Femur (tissue), 1 donor: ENCODE data around the gene GPHN.
"Not testable (repeated sequence)": the region's sequence is repeated elsewhere in the genome, so short reads cannot be mapped to it uniquely, and the experiment has no call there.

Source experiments
- DNase-seq: peaks from one replicate; pipeline ENCODE4 v3.0.0-alpha.2; 2017

GPHN gene

DNA sequence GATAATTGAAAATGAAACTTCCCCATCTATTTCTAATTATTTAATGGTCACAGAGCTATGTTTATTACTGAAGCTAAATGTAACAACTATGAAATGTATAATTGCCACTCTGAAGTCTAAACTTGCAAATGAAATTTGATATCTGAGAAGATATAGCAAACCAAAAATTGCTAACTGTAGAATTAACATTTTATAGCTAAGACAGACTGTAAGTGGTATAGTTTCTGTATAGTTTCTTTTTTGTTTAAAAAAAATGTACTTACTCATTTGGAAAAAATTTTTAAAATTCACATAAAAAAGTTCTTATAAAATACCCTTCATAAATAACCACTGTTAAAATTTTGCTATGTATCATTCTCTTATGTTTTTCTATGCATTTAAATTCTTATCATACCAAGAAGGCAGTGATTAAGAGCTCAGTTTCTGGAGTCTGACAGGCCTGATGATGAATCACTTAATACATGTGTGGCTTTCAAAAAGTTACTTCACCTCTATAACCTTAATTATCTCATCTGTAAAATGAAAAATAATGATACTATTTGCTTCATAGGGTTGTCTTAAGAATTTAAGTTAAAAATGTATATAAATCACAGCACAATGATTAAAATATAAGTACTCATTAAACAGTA lies 466.6 kb downstream of the GPHN start:
- DNase-seq = no peak

DNA sequence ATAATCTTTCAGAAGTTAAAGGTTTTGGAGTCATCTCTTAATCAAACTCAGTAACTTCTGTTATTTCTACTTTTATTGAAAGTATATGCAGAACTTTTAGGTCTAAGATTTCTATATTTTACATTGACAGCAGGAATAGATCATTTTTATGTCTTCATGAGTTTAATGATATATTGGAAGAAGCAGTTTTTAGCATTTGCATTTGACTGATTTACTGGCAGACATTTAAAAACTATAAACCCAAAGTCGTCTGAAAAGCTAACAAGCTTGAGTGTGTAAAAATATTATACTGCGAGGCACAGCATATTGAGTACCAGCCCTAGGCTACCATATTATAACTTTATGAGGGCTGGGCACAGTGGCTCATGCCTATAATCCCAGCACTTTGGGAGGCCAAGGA lies 467.3 kb downstream of the GPHN start:
- DNase-seq = no peak

DNA sequence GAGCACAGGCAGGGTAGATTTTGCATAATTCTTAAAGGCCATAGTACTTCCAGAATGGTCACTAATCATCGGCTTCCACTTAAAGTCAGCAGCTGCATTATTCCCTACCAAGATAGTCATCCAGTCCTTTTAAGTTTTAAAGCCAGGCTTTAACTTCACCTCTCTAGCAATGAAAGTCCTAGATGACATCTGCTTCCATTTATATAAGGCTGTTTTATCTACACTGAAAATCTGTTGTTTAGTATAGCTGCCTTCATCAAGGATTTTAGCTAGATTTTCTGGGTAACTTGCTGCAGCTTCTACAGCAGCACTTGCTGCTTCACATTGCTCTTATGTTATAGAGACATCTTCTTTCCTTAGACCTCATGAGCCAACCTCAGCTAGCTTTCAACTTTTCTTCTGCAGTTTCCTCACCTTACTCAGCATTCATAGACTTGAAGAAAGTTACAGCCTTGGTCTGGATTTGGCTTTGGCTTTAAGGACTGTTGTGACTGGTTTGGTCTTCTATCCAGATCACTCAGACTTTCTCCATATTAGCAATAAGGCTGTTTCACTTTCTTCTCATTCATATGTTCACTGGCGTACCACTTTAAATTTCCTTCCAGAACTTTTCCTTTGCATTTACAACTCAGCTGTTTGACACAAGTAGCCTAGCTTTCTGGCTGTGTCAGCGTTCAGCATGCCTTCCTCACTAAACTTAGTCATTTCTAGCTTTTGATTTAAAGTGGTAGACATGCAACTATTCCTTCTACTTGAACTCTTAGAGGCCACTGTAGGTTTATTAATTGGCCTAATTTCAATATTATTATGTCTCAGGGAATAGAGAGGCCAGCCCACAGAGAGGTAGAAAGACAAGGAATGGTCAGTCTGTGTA lies 471.4 kb downstream of the GPHN start:
- no peak for DNase-seq

DNA sequence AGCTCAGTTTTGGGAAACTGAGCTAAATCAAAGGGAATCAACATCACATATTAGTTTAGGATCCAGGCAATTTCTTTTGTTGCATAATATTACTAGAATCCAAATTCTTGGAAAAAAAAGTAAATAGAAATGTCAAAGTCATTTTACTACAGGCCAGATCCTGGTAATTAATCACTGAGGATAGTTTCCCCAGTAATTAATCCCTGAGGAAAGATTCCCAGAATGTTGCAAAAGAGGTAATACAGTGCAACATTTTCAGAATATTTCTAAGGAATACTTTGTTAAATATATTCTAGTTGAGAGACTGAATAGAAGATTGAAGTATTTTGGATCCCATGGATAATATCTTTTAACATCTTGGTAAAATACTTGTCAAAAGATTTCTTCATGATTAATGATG lies 474.3 kb downstream of the GPHN start:
- DNase-seq = no peak

DNA sequence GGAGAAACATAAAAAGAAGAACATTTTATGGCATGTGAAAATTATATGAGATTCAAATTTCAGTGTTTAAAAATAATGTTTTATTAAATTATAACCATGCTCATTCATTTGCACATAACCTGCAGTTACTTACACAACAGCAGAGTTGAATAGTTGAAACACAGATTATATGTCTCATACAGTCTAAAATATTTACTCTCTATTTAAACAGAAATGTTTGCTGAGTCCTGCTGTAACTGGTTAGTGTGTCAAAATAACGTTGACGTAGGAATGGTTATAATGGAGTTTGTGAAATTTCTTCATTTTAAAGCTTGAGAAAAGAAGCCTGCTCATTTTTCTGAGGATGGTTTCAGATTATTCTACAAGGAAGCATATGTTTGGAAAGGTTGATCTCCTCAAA lies 484.8 kb downstream of the GPHN start:
- no peak for DNase-seq

DNA sequence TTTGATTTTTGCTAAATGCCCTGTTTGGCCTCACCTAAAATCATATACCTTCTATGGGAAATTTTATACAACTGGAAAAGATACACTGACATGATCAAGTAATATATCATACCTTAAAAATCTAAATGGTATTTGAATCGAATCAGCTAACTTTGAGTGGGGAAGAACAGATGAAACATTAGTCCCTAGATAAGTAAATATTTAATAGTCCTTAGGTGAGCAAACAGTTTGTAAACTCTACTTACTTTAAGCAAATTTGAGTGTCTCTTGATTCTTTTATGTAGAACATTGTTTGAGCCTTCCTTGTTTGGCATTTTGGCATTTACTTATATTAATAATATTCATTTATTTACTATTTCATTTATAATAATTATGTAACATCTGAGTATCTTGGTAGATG lies 485.6 kb downstream of the GPHN start:
- DNase-seq = no peak

DNA sequence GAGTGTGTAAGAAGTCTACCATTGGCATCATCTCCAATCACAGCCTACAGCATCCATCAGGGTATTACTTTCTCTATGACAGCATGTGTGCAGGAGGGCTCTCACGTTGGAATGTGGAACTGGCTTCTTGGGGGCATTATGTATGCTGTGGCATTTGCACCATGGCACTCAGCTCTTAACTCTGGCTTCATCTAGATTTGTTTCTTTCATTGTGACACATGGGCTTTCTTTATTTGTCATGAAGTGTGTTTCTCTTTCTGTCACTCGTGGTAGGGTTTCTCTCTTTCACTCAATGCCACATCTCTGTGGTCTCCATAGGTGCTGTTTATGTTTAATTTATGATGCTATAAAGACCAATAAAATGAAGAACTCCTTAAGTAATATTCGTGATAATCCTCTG lies 490.1 kb downstream of the GPHN start:
- no peak for DNase-seq

DNA sequence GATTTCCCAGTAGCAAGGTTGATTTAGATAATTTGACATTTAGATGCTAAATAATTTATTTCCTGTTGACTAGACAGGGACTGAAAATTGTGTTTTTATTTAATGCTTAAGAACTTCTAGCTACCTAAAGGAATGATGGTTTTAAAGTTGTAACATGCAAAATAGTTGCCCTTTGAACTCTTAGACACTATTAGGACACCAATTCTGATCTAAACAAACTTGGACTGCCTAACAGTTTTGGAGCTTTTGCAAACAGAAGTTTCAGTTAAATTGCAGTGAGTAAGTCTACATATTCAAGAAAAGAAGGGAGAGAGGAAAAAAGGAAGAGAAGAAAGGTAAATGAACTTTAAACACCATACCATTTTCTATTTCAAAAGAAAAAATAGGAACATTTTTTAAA lies 492.0 kb downstream of the GPHN start:
- DNase-seq = no peak

DNA sequence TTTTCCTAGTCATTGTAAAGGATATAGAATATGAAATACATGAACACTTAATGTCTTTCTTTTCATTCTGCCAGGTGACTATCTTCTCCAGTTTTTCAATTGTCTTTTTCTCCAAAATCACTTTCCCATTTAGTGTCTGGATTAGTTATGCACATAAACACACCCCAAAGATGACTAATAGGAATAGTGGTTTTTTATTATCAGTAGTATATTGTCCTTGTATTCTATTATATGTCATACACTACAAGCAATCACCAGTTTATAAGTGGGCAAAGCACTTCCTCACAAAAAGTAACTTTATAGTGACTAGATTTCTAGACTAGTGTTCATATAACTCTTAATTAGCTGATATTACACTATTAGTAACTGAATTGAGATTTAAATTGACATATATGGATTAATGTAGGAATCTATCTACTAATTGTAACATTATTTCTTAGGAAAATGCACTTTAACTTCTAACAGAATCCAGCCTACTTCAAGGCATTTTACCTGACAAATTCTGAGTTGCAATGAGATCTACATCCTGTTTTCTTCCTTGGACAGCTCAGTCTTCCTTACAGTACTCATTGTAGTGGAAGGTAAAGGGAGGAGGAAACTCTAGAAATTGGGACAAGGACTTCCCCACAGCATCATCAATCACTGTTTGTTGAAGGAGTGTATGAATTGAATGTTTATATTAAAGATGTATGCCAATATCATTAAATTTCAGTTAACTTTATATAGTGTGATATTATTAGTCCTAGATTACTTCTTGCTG lies 495.2 kb downstream of the GPHN start:
- no peak for DNase-seq

DNA sequence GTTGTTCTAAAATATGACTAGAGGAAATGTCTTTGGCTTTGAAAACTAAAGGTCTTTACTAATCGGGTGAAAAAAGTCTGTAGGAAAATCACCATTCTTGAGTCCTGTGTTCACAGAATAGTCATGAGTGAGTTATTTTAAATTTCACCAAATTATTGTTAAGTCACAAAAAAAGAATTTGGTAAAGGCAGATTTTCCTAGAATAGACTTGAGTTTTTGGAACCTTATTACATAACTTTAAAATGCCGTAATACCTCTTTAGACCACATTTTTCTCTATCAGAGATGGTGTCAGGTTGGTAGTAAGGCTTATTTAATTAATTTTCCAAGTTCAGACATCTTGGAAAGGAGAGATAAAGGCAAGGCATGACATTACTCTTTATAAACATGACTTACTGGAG lies 496.6 kb downstream of the GPHN start:
- DNase-seq = no peak

DNA sequence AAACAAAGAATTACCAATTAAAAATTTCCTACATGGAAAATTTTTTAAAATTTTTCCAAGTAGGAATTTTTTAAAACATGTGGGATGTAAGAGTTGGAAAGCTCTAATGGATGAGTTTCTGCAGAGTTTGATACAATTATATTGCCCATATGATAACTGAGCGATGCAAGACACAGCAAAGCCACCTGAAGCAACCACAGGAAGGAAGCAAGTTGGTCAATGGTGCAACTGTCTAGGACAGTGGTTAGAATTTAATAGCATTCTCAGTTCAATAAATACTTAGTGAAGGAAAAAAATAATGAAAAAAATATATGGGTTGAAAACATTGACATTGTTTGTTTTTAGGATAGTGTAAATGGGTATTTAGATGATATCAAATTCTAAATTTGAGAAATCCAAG lies 502.7 kb downstream of the GPHN start:
- DNase-seq = no peak

DNA sequence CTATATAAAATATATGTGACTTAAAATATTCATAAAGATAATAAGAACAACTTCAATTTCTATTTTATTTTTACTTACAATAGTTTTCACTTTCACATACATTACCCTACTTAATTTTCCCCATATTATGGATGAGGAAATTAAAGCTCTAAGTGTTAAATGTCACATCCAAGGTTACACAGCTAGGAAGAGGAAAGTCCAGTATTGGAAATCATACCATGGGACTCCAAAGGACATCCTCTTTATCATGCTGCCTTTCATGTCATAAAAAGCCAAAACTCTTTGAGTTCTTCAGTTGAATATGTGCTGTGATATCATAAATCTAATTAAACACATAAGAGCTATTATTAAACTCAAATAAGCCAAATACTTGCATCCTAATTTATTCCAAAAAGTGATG lies 508.9 kb downstream of the GPHN start:
- DNase-seq = no peak

DNA sequence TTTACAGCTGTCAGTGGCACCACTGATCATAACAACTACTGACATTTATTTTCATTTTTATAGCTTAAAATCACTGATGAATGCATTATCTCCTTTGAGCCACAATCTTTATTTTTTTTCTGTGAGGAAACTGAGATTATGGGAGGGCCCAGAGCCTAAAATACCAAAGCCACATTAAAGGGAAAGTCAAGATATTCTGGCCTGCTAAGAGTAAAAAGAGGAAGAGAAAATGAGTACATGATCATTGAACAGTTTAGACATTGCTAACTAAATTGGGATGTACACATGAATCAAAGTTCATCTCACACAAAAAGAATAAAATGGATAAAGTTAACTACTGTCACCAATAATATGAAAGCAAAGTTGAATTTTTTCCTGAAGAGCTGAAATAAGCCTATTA lies 510.8 kb downstream of the GPHN start:
- no peak for DNase-seq

DNA sequence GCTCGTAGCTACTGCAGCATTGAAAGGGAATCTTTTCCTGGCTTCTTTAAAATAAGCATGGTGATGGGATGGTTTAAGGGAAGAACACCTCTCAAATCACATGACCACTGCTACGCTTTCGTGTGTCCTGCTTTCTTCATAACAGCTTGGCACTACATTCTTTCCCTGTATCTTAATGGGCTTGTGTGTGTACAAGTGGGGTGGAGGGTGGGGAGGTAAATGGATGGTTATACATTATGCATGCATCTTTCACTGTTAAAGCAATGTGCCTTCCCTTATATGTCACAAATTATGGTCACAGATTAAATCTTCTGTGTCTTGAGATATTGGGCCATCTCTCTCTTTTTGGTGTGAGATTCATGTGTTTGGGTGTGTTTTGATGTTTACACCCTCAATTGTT lies 511.8 kb downstream of the GPHN start:
- DNase-seq = no peak

DNA sequence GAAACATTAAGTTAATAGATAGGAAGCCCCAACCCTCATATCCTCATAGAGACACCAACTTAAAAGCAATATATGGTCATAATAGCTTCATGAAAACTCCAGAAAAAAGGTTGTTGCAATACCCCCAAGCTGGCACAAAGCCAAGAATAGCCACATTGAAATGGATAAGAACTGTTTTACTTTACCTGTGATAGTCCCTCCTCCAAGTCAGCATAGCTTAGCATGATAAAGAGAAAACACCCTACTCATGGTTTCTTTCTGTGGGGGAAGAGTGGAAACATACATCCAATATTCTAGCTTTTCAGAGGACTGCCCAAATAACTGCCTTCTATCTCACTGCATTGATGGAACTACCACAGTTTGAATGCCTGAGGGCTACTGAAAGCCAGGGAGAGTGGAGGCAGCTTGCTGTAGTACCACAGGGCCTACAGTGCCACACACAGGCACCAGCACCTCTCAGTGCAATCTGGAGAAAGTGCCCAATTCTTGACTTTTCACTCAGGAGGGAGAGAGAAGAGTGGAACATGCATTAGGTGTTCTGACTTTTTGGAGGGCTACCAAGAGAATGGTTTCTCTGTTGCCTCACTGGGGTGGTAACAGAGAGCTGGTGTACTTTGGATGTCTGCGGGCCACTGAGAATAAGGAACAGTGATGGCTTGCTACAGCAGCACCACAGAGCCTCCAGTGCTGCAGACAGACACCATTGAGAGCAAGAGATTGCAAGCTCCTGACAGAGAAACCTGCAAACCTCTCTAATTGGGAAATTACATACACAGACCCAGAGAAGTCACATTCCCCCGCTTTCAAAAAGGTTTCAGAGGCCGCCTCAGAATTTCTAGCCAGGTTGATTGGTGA lies 524.2 kb downstream of the GPHN start:
- DNase-seq = no peak

DNA sequence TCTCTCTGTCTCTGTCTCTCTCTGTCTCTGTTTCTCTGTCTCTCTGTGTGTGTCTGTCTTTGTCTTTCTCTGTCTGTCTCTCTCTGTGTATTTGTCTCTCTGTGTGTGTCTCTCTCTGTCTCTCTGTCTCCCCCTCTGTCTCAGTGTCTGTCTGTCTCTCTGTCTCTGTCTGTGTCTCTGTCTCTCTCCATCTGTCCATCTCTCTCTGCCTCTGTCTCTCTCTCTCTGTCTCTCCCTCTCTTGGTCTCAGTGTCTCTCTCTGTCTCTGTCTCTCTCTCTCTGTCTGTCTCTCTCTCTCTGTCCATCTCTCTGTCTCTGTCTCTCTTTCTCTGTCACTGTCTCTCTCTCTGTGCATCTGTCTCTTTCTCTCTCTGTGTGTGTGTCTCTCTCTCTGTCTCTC lies 537.5 kb downstream of the GPHN start:
- no peak for DNase-seq

DNA sequence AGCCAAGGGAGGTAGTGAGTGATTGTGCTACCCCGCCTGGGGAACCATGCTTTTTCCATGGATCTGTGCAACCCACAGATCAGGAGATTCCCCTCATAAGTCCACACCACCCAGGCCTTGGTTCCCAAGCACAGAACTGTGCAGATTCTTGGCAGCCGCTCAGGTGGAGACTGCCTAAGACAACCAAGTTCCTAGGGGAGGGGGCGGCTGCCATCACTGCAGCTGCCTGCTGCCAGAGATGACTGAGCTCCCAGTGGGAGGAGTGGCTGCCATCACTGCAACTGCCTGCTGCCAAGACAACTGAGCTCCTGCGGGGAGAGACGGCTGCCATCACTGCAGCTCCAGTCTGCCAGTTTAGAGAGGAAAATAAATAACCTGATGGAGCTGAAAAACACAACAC lies 542.9 kb downstream of the GPHN start:
- no peak for DNase-seq

DNA sequence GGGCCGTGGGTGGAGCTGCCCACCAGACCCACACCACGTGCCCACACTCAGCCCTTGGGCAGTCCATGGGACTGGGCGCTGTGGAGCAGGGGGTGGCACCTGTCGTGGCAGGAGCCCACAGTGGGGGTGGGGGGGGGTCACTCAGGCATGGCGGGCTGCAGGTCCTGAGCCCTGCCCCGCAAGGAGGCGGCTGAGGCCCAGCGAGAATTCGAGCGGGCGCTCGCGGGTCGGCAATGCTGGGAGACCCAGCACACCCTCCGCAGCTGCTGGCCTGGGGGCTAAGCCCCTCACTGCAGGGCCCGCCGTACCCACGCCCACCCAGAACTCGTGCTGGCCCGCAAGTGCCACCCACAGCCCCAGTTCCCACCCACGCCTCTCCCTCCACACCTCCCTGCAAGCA lies 548.7 kb downstream of the GPHN start:
- no peak for DNase-seq

DNA sequence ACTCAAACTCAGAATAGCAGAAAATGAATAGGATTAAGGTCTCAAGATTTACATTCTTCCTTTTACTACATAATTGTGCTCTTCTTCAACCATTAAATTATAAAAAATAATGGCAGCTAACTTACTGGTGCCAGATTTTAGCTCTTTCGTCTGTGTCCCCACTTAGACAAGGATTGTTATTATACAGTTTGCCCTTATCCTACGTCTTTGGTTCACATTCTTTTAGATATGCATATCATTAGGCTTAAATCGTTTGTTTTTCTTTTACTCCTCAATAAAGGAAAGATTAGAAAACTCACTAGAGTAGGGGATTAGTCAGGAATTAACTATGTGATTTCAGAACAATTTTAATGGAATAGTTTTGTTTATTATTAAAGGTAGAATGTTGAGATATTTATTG lies 551.6 kb downstream of the GPHN start:
- DNase-seq = no peak

DNA sequence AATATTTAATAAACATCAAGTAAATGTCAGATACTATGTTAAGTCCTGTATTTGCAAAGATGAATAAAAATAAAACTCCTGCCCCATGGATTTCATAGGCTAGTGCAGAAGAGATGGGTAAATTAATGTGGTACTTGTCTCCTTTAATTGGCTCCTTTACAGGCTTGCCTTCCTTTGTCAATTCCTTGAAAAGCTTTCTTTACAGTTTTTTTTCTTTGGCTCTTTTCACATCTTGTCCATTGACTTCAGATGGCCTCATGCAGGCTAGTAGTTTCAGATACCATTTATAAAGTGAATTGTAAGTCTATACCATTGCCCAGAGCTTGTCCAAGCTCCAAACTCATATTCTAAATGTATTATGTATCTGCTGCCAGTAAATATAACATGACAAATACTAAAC lies 552.6 kb downstream of the GPHN start:
- DNase-seq = no peak

DNA sequence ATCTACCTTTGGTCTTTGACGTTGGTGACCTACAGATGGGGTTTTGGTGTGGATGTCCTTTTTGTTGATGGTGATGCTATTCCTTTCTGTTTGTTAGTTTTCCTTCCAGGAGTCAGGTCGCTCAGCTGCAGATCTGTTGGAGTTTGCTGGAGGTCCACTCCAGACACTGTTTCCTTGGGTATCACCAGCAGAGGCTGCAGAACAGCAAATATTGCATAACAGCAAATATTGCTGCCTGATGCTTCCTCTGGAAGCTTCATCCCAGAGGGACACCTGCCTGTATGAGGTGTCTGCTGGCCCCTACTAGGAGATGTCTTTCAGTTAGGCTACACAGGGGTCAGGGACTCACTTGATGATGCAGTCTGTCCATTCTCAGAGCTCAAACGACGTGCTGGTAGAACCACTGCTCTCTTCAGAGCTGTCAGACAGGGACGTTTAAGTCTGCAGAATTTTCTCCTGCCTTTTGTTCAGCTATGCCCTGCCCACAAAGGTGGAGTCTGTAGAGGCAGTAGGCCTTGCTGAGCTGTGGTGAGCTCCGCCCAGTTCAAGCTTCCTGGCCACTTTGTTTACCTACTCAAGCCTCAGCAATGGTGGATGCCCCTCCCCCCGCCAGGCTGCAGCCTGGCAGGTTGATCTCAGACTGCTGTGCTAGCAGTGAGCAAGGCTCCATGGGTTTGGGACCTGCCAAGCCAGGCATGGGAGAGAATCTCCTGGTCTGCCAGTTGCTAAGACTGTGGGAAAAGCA lies 559.3 kb downstream of the GPHN start:
- not testable (repeated sequence) for DNase-seq

DNA sequence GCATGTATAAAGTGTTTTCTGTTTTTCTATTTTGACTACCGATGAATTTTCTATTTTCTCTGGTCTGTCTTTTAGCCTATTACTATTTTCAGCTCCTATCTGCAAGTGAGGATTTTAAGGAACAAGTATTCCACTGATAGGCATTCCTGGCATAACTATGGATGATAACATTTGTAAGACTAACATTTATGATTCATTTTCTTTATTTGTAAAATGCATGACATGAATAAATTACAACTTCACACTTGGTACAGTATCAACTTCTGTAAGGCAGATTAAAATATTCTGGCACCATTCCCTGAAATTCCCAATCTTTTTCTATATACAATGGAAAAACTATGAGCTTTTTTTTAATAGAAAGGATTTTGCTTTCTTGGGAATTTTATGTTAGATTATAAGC lies 560.3 kb downstream of the GPHN start:
- DNase-seq = no peak
